HCT116 (cell line): ENCODE measurements around the gene SEMA3C. TPM values are rescaled to one million over a fixed set of nuclear protein-coding genes. Genes with fewer than 3 reads are reported as not detected.
A peak's percentile ranks its signal among the peaks of the same experiment; 100 is the strongest.

Experiments
- ATAC-seq: fragments of 200-7000 bp; cut with Tn5 transposase; 2 replicates; pipeline ENCODE4 v1.9.1; 2020; ENCODE audit warnings: mild to moderate bottlenecking, moderate library complexity
- BruUV-seq: library from RNA; stranded (reverse); fragments of 400-500 nt; replicated peaks from 2 replicates; lab custom pipeline; 2021; lab: Mats Ljungman, UMichigan
- CTCF ChIA-PET: fragments of 300-600 bp; sonication (Branson Sonifier 250); formaldehyde crosslinking; loops from one replicate; lab custom pipeline; 2021; ENCODE audit warnings: antibody characterized with exemption; lab: Charles Lee
- POLR2A ChIA-PET: fragments of 300-600, 350-600 bp; sonication (Branson Sonifier 250); formaldehyde crosslinking; loops from one replicate; lab custom pipeline; 2021; ENCODE audit warnings: antibody characterized with exemption; lab: Charles Lee
- RAD21 ChIA-PET, 2 experiments: fragments of 300-600 bp; sonication (Branson Sonifier 250); formaldehyde crosslinking; loops; one replicate each; lab custom pipeline; 2023; ENCODE audit warnings: low total read pairs in 2 of 2; ENCODE audit not compliant: uncharacterized antibody in 2 of 2, unreplicated experiment in 2 of 2, low non-redundant PET in 1 of 2; lab: Charles Lee
- DNase-seq: peaks from one replicate; pipeline ENCODE4 v3.0.0-alpha.2; 2010; ENCODE audit warnings: low read depth, low spot score
- H2AFZ ChIP-seq: fragments of 200-600 bp; shearing (Covaris generic), sonication (generic); 2 replicates; pipeline ENCODE4 v1.6.1; 2017; ENCODE audit warnings: low read depth, mixed run types, mixed read lengths, antibody characterized with exemption, low read length; ENCODE audit not compliant: poor library complexity, severe bottlenecking
- H3K27ac ChIP-seq: 2 replicates; pipeline ENCODE4 v1.5.1; 2012; ENCODE audit warnings: low read depth, low read length
- H3K27me3 ChIP-seq: fragments of 200-600 bp; sonication (generic); 2 replicates; pipeline ENCODE4 v1.6.1; 2016; ENCODE audit warnings: mixed run types, low read length, mixed read lengths; ENCODE audit not compliant: insufficient read depth
- H3K36me3 ChIP-seq, 2 experiments: fragments of 200-500 bp in 1 of 2; fragments of 200-600 bp in 1 of 2; sonication (Bioruptor generic) in 1 of 2; sonication (generic) in 1 of 2; 2 replicates each; pipeline versions ENCODE4 v1.5.1 to v1.6.1; 2014 to 2016; ENCODE audit warnings: low read length in 2 of 2, inconsistent platforms in 1 of 2, mixed read lengths in 1 of 2, mixed run types in 1 of 2; ENCODE audit not compliant: insufficient read depth in 2 of 2, control insufficient read depth in 1 of 2
- H3K4me1 ChIP-seq, 2 experiments: fragments of 200-600 bp in 1 of 2; sonication (generic) in 1 of 2; 2 replicates each; pipeline versions ENCODE4 v1.5.1 to v1.6.1; 2012 to 2017; ENCODE audit warnings: low read length in 2 of 2, inconsistent platforms in 1 of 2, mild to moderate bottlenecking in 1 of 2, mixed read lengths in 1 of 2, mixed run types in 1 of 2, moderate library complexity in 1 of 2; ENCODE audit not compliant: insufficient read depth in 2 of 2, control insufficient read depth in 1 of 2
- H3K4me2 ChIP-seq: fragments of 200-600 bp; sonication (generic); 2 replicates; pipeline ENCODE4 v1.6.1; 2017; ENCODE audit warnings: mixed run types, low read length, mixed read lengths
- H3K4me3 ChIP-seq, 2 experiments: fragments of 200-600 bp in 1 of 2; sonication (generic) in 1 of 2; replicated peaks in 1 of 2; 2 replicates each; pipeline ENCODE4 v1.5.1; 2011 to 2016; ENCODE audit warnings: low read length in 2 of 2, control low read depth in 1 of 2, low read depth in 1 of 2, mild to moderate bottlenecking in 1 of 2, mixed read lengths in 1 of 2, mixed run types in 1 of 2
- H3K79me2 ChIP-seq: fragments of 200-600 bp; sonication (generic); 2 replicates; pipeline ENCODE4 v1.6.1; 2017; ENCODE audit warnings: mild to moderate bottlenecking, mixed run types, low read length, moderate library complexity, mixed read lengths; ENCODE audit not compliant: insufficient read depth
- H3K9ac ChIP-seq: fragments of 200-600 bp; sonication (generic); 2 replicates; pipeline ENCODE4 v1.6.1; 2016; ENCODE audit warnings: low read length, mixed read lengths
- H3K9me2 ChIP-seq: fragments of 200-600 bp; sonication (generic), shearing (Covaris generic); 2 replicates; pipeline ENCODE4 v1.6.1; 2017; ENCODE audit warnings: mixed run types, mild to moderate bottlenecking, moderate library complexity; ENCODE audit not compliant: insufficient read depth
- H3K9me3 ChIP-seq, 2 experiments: fragments of 200-500 bp in 1 of 2; fragments of 200-600 bp in 1 of 2; sonication (Bioruptor generic) in 1 of 2; sonication (generic) in 1 of 2; 2 replicates each; pipeline ENCODE4 v1.6.1; 2014 to 2017; ENCODE audit warnings: low read length in 2 of 2, mixed read lengths in 2 of 2, inconsistent platforms in 1 of 2, low read depth in 1 of 2, mild to moderate bottlenecking in 1 of 2, mixed run types in 1 of 2, moderate library complexity in 1 of 2; ENCODE audit not compliant: control insufficient read depth in 1 of 2, insufficient read depth in 1 of 2
- H4K20me1 ChIP-seq: fragments of 200-600 bp; sonication (generic), shearing (Covaris generic); 2 replicates; pipeline ENCODE4 v1.6.1; 2017; ENCODE audit warnings: mixed run types, mild to moderate bottlenecking, moderate library complexity; ENCODE audit not compliant: insufficient read depth
- CBX3 ChIP-seq: IDR thresholded peaks from 2 replicates; pipeline ENCODE4 v1.6.1; 2012; ENCODE audit warnings: low read depth
- CEBPB ChIP-seq: IDR thresholded peaks from 2 replicates; pipeline ENCODE4 v1.6.1; 2012; ENCODE audit warnings: low read depth
- ELF1 ChIP-seq: IDR thresholded peaks from 2 replicates; pipeline ENCODE4 v1.6.1; 2012; ENCODE audit warnings: low read depth, borderline replicate concordance
- EZH2 ChIP-seq: fragments of 200-600 bp; sonication (generic); IDR thresholded peaks from 2 replicates; pipeline ENCODE4 v1.6.1; 2017; ENCODE audit warnings: antibody characterized with exemption, mixed run types
- EZH2phosphoT487 ChIP-seq: fragments of 200-600 bp; IDR thresholded peaks from 2 replicates; pipeline ENCODE4 v1.6.1; 2018; ENCODE audit warnings: antibody characterized with exemption, borderline replicate concordance
- JUND ChIP-seq: IDR thresholded peaks from 2 replicates; pipeline ENCODE4 v1.6.1; 2012
- POLR2A ChIP-seq: IDR thresholded peaks from 2 replicates; pipeline ENCODE4 v1.7.0; 2011; ENCODE audit warnings: borderline replicate concordance; ENCODE audit not compliant: insufficient read depth, insufficient read length; ENCODE audit errors: extremely low read depth
- POLR2AphosphoS5 ChIP-seq: IDR thresholded peaks from 2 replicates; pipeline ENCODE4 v1.6.1; 2011; ENCODE audit warnings: mild to moderate bottlenecking, low read depth, low read length, moderate library complexity
- RAD21 ChIP-seq: IDR thresholded peaks from 2 replicates; pipeline ENCODE4 v1.6.1; 2012; ENCODE audit warnings: low read depth, mild to moderate bottlenecking
- SIN3A ChIP-seq: IDR thresholded peaks from 2 replicates; pipeline ENCODE4 v1.6.1; 2012; ENCODE audit warnings: low read depth
- SP1 ChIP-seq: IDR thresholded peaks from 2 replicates; pipeline ENCODE4 v1.6.1; 2012; ENCODE audit warnings: low read depth
- SRF ChIP-seq: IDR thresholded peaks from 2 replicates; pipeline ENCODE4 v1.6.1; 2012; ENCODE audit warnings: low read depth
- ZFX ChIP-seq: fragments of 450-650 bp; IDR thresholded peaks from 2 replicates; pipeline ENCODE4 v1.6.1; 2017
- ZNF274 ChIP-seq: fragments of 200-500 bp; sonication (Bioruptor generic); IDR thresholded peaks from 2 replicates; pipeline ENCODE4 v1.6.1; 2014; ENCODE audit warnings: mild to moderate bottlenecking, low read depth, low read length, inconsistent platforms
- intact Hi-C: fragments of 100-400 bp; cut with micrococcal nuclease; formaldehyde crosslinking; loops from 2 replicates; pipeline ENCODE4 v1.10.0; 2022
- total RNA-seq: library from RNA; stranded (reverse); gene quantifications from one replicate; pipeline ENCODE4 v1.2.1, GENCODE V29; 2021; ENCODE audit not compliant: unreplicated experiment
- TF ChIP-seq, protein P1 (sequence below), 3 experiments: fragments of 200-600 bp in 1 of 3; sonication (generic) in 1 of 3; IDR thresholded peaks in 2 of 3; conservative IDR thresholded peaks in 1 of 3; 2 replicates each; pipeline ENCODE4 v1.5.1; 2012 to 2017; ENCODE audit warnings: low read depth in 2 of 3, low read length in 2 of 3, antibody characterized with exemption in 1 of 3, borderline replicate concordance in 1 of 3, control low read depth in 1 of 3, mild to moderate bottlenecking in 1 of 3, mixed read lengths in 1 of 3, mixed run types in 1 of 3, moderate library complexity in 1 of 3; ENCODE audit not compliant: insufficient read depth in 1 of 3
- TF ChIP-seq, protein P2 (sequence below): IDR thresholded peaks from 2 replicates; pipeline ENCODE4 v1.6.1; 2012; ENCODE audit warnings: low read depth
- TF ChIP-seq, protein P3 (sequence below): IDR thresholded peaks from 2 replicates; pipeline ENCODE4 v1.6.1; 2012
- TF ChIP-seq, protein P4 (sequence below): IDR thresholded peaks from 2 replicates; pipeline ENCODE4 v1.6.1; 2011; ENCODE audit warnings: mild to moderate bottlenecking, low read length, moderate library complexity; ENCODE audit not compliant: insufficient replicate concordance; ENCODE audit errors: extremely low read depth
- TF ChIP-seq, protein P5 (sequence below): IDR thresholded peaks from 2 replicates; pipeline ENCODE4 v1.6.1; 2012

The SEMA3C gene
- total RNA-seq, 1 experiment from 2014 or later: 25.3 TPM

DNA sequence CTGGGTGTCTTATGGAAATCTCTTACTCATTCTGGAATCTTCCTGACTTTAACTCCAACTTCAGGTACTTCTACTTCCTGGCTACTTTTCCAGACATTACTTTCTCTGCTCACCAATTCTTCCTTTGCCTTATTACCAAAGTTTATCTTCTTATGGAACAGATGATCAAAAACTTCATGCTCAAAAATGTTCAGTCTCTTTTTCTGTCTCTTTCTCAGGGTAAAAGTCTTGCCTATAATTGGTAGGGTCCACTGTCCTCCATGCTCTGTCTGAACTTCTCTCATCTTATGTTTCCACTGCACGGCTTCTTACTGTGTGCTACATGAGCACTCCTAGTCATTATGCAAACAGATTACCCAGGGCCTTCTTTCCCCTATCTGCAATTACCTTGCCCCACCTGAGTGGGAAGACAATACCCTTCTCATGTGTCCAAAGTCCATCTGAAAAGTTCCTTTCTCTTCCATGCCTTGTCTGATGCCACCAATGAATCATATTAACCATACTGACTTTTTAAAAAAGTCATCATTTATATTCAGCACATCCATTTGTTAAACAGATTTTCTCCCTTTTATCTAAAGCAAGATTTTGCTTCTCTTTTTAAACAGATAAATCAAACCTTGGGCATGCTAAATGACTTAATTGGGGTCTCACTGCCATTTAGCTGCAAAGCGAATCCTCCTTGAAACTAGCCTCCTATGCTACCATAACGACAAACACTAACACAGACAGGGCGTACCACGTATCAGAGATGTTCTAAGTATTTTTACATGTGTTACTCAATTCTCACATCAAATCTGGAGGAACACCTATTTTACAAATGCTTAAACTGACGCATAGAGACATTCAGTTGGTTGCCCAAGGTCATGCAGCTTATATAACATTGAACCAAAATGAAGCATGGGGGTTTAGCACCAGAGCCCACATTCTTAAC lies 48.8 kb downstream of the SEMA3C start:
- RAD21 ChIA-PET: no interaction called here
- DNase-seq: no peak
- Histone ChIP-seq H3K4me1 (peaks cover 11 to 20% of the 10 kb centered on the region in 2 experiments), H3K4me2 (peak overlapping the region; percentile 15), H3K4me3 (no peak overlapping the region), H3K27me3 (no peaks in the 10 kb centered on the region), H2AFZ (no peak overlapping the region), H3K9me2 (no peaks in the 10 kb centered on the region; the same call in 1 of the 2 replicates), H3K9ac (no peak overlapping the region), H4K20me1 (no peaks in the 10 kb centered on the region), H3K36me3 (no peaks in the 10 kb centered on the region), H3K27ac (no peak overlapping the region), H3K9me3 (no peaks in the 10 kb centered on the region), H3K79me2 (no peaks in the 10 kb centered on the region)
- no TSS peak for BruUV-seq
- ATAC-seq: peak; percentile 49; the same call in 1 of the 2 replicates
- intact Hi-C loops: no loop called here
- CTCF ChIA-PET: no interaction called here
- POLR2A ChIA-PET: no interaction called here
- no peak for TF ChIP-seq SRF
- no peak for TF ChIP-seq ZFX
- TF ChIP-seq, protein P1, sequence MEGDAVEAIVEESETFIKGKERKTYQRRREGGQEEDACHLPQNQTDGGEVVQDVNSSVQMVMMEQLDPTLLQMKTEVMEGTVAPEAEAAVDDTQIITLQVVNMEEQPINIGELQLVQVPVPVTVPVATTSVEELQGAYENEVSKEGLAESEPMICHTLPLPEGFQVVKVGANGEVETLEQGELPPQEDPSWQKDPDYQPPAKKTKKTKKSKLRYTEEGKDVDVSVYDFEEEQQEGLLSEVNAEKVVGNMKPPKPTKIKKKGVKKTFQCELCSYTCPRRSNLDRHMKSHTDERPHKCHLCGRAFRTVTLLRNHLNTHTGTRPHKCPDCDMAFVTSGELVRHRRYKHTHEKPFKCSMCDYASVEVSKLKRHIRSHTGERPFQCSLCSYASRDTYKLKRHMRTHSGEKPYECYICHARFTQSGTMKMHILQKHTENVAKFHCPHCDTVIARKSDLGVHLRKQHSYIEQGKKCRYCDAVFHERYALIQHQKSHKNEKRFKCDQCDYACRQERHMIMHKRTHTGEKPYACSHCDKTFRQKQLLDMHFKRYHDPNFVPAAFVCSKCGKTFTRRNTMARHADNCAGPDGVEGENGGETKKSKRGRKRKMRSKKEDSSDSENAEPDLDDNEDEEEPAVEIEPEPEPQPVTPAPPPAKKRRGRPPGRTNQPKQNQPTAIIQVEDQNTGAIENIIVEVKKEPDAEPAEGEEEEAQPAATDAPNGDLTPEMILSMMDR (IDR thresholded peaks at IDR 0.05 in 2 of 3, conservative IDR thresholded peaks at IDR 0.05 in 1 of 3; ENCODE audit: borderline replicate concordance in 1 of 3, insufficient read depth in 1 of 3, low read depth in 2 of 3, low read length in 2 of 3): no peak
- TF ChIP-seq, protein P2, sequence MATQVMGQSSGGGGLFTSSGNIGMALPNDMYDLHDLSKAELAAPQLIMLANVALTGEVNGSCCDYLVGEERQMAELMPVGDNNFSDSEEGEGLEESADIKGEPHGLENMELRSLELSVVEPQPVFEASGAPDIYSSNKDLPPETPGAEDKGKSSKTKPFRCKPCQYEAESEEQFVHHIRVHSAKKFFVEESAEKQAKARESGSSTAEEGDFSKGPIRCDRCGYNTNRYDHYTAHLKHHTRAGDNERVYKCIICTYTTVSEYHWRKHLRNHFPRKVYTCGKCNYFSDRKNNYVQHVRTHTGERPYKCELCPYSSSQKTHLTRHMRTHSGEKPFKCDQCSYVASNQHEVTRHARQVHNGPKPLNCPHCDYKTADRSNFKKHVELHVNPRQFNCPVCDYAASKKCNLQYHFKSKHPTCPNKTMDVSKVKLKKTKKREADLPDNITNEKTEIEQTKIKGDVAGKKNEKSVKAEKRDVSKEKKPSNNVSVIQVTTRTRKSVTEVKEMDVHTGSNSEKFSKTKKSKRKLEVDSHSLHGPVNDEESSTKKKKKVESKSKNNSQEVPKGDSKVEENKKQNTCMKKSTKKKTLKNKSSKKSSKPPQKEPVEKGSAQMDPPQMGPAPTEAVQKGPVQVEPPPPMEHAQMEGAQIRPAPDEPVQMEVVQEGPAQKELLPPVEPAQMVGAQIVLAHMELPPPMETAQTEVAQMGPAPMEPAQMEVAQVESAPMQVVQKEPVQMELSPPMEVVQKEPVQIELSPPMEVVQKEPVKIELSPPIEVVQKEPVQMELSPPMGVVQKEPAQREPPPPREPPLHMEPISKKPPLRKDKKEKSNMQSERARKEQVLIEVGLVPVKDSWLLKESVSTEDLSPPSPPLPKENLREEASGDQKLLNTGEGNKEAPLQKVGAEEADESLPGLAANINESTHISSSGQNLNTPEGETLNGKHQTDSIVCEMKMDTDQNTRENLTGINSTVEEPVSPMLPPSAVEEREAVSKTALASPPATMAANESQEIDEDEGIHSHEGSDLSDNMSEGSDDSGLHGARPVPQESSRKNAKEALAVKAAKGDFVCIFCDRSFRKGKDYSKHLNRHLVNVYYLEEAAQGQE: no peak
- no peak for TF ChIP-seq JUND
- TF ChIP-seq CEBPB: no peak
- TF ChIP-seq, protein P3, sequence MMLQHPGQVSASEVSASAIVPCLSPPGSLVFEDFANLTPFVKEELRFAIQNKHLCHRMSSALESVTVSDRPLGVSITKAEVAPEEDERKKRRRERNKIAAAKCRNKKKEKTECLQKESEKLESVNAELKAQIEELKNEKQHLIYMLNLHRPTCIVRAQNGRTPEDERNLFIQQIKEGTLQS: no peak
- TF ChIP-seq, protein P4, sequence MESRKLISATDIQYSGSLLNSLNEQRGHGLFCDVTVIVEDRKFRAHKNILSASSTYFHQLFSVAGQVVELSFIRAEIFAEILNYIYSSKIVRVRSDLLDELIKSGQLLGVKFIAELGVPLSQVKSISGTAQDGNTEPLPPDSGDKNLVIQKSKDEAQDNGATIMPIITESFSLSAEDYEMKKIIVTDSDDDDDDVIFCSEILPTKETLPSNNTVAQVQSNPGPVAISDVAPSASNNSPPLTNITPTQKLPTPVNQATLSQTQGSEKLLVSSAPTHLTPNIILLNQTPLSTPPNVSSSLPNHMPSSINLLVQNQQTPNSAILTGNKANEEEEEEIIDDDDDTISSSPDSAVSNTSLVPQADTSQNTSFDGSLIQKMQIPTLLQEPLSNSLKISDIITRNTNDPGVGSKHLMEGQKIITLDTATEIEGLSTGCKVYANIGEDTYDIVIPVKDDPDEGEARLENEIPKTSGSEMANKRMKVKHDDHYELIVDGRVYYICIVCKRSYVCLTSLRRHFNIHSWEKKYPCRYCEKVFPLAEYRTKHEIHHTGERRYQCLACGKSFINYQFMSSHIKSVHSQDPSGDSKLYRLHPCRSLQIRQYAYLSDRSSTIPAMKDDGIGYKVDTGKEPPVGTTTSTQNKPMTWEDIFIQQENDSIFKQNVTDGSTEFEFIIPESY: no peak
- TF ChIP-seq EZH2phosphoT487: no peak
- TF ChIP-seq EZH2: no peak
- no peak for TF ChIP-seq SP1
- TF ChIP-seq, protein P5, sequence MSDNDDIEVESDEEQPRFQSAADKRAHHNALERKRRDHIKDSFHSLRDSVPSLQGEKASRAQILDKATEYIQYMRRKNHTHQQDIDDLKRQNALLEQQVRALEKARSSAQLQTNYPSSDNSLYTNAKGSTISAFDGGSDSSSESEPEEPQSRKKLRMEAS: no peak
- TF ChIP-seq CBX3: no peak
- TF ChIP-seq RAD21: no peak
- TF ChIP-seq ELF1: no peak
- TF ChIP-seq POLR2AphosphoS5: no peak
- TF ChIP-seq POLR2A: no peak
- no peak for TF ChIP-seq ZNF274
- no peak for TF ChIP-seq SIN3A
